ENCODE measurements around the gene SETD5.

DNA sequence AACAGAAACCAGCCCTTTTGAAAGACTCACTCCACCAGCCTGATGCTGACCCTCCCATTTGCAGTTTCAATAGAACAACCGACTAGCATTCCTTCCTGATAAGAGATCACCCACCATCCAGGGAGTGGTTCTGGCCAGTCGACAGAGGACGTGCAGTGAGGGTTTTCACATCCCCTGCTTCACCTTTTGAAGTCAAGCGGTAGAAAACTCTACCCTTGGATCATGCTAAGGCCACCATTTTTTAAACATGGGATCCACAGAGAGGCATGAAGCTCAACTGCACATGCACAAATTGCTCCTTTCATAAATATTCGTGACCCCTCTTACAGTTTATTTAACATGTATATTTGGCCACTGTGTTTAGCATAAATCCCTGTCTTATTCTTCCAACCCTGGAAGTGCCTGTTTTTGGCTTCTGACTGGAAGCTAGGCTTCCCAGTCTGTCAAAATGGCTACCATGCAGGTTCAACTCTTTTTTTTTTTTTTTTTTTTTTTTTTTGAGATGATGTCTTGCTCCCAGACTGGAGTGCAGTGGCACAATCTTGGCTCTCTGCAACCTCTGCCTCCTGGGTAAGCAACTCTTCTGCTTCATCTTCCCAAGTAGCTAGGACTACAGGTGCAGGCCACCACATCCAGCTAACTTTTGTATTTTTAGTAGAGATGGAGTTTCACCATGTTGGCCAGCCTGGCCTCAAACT lies 35.6 kb upstream of the SETD5 start:
- TF ChIP-seq, protein P1, sequence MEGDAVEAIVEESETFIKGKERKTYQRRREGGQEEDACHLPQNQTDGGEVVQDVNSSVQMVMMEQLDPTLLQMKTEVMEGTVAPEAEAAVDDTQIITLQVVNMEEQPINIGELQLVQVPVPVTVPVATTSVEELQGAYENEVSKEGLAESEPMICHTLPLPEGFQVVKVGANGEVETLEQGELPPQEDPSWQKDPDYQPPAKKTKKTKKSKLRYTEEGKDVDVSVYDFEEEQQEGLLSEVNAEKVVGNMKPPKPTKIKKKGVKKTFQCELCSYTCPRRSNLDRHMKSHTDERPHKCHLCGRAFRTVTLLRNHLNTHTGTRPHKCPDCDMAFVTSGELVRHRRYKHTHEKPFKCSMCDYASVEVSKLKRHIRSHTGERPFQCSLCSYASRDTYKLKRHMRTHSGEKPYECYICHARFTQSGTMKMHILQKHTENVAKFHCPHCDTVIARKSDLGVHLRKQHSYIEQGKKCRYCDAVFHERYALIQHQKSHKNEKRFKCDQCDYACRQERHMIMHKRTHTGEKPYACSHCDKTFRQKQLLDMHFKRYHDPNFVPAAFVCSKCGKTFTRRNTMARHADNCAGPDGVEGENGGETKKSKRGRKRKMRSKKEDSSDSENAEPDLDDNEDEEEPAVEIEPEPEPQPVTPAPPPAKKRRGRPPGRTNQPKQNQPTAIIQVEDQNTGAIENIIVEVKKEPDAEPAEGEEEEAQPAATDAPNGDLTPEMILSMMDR (IDR thresholded peaks at IDR 0.05): no peak
- TF ChIP-seq POLR2A (IDR thresholded peaks at IDR 0.05): no peak
- no peak for TF ChIP-seq EP300 (IDR thresholded peaks at IDR 0.05)
